H9 (cell line): ENCODE measurements around the gene PARP1. TPM values are rescaled to one million over a fixed set of nuclear protein-coding genes. Genes with fewer than 3 reads are reported as not detected.

ENCODE experiments used
- DNase-seq: peaks from one replicate; pipeline ENCODE4 v3.0.0-alpha.2; 2017
- H2AFZ ChIP-seq: one replicate; pipeline ENCODE4 v1.6.1; 2013; ENCODE audit warnings: mild to moderate bottlenecking, low read length, control low read depth, moderate library complexity
- H2AK5ac ChIP-seq: 2 replicates; pipeline ENCODE4 v1.6.1; 2013; ENCODE audit warnings: low read length, control low read depth, mixed read lengths; ENCODE audit not compliant: insufficient read length
- H2BK120ac ChIP-seq: one replicate; pipeline ENCODE4 v1.6.1; 2013; ENCODE audit warnings: low read depth, mild to moderate bottlenecking, low read length, control low read depth, inconsistent platforms; ENCODE audit not compliant: poor library complexity, severe bottlenecking
- H2BK12ac ChIP-seq: 2 replicates; pipeline ENCODE4 v1.6.1; 2013; ENCODE audit warnings: low read length, control low read depth, mixed read lengths, low read depth; ENCODE audit not compliant: insufficient read length
- H2BK15ac ChIP-seq: 2 replicates; pipeline ENCODE4 v1.6.1; 2013; ENCODE audit warnings: low read depth, low read length, control low read depth
- H2BK20ac ChIP-seq: one replicate; pipeline ENCODE4 v1.6.1; 2013; ENCODE audit warnings: low read depth, mild to moderate bottlenecking, low read length, control low read depth, inconsistent platforms; ENCODE audit not compliant: poor library complexity, severe bottlenecking
- H2BK5ac ChIP-seq: 2 replicates; pipeline ENCODE4 v1.6.1; 2013; ENCODE audit warnings: low read length, control low read depth, mixed read lengths; ENCODE audit not compliant: insufficient read length
- H3K14ac ChIP-seq: 2 replicates; pipeline ENCODE4 v1.6.1; 2013; ENCODE audit warnings: low read length, control low read depth; ENCODE audit not compliant: insufficient read depth
- H3K18ac ChIP-seq: 2 replicates; pipeline ENCODE4 v1.6.1; 2013; ENCODE audit warnings: low read depth, mild to moderate bottlenecking, mixed read lengths, low read length, control low read depth; ENCODE audit not compliant: insufficient read length
- H3K23ac ChIP-seq: 2 replicates; pipeline ENCODE4 v1.6.1; 2013; ENCODE audit warnings: low read length, control low read depth, mixed read lengths, low read depth; ENCODE audit not compliant: insufficient read length
- H3K23me2 ChIP-seq: 2 replicates; pipeline ENCODE4 v1.6.1; 2013; ENCODE audit warnings: low read depth, mild to moderate bottlenecking, mixed read lengths, low read length, control low read depth; ENCODE audit not compliant: insufficient read length, poor library complexity, severe bottlenecking
- H3K27ac ChIP-seq: 2 replicates; pipeline ENCODE4 v1.5.1; 2013; ENCODE audit warnings: low read length, control low read depth, mixed read lengths, low read depth; ENCODE audit not compliant: insufficient read length
- H3K27me3 ChIP-seq: 2 replicates; pipeline ENCODE4 v1.6.1; 2013; ENCODE audit warnings: low read length, control low read depth, inconsistent platforms; ENCODE audit not compliant: insufficient read depth
- H3K4ac ChIP-seq: 2 replicates; pipeline ENCODE4 v1.6.1; 2013; ENCODE audit warnings: low read depth, mild to moderate bottlenecking, control low read depth, inconsistent platforms, low read length, moderate library complexity
- H3K4me1 ChIP-seq: 2 replicates; pipeline ENCODE4 v1.6.1; 2013; ENCODE audit warnings: low read length, control low read depth, inconsistent platforms; ENCODE audit not compliant: insufficient read depth
- H3K4me2 ChIP-seq: 2 replicates; pipeline ENCODE4 v1.6.1; 2013; ENCODE audit warnings: low read length, control low read depth, mixed read lengths; ENCODE audit not compliant: insufficient read length, insufficient read depth
- H3K56ac ChIP-seq: 2 replicates; pipeline ENCODE4 v1.6.1; 2013; ENCODE audit warnings: low read depth, mild to moderate bottlenecking, mixed read lengths, low read length, control low read depth; ENCODE audit not compliant: insufficient read length
- H3K79me1 ChIP-seq: 2 replicates; pipeline ENCODE4 v1.6.1; 2013; ENCODE audit warnings: low read depth, mild to moderate bottlenecking, moderate library complexity, low read length, control low read depth, inconsistent platforms; ENCODE audit not compliant: insufficient read depth, poor library complexity, severe bottlenecking
- H3K79me2 ChIP-seq: 2 replicates; pipeline ENCODE4 v1.6.1; 2013; ENCODE audit warnings: low read length, control low read depth, inconsistent platforms; ENCODE audit not compliant: insufficient read depth
- H3K9ac ChIP-seq: 2 replicates; pipeline ENCODE4 v1.6.1; 2013; ENCODE audit warnings: low read length, control low read depth, mixed read lengths; ENCODE audit not compliant: insufficient read length; ENCODE audit errors: extremely low read depth
- H3K9me3 ChIP-seq: one replicate; pipeline ENCODE4 v1.6.1; 2013; ENCODE audit warnings: low read depth, low read length, inconsistent platforms; ENCODE audit not compliant: control insufficient read depth
- H3T11ph ChIP-seq: one replicate; pipeline ENCODE4 v1.6.1; 2013; ENCODE audit warnings: mild to moderate bottlenecking, low read length, control low read depth, inconsistent platforms
- H4K20me1 ChIP-seq: one replicate; pipeline ENCODE4 v1.6.1; 2013; ENCODE audit not compliant: control insufficient read depth, insufficient read length, insufficient read depth
- H4K5ac ChIP-seq: 2 replicates; pipeline ENCODE4 v1.6.1; 2013; ENCODE audit warnings: low read depth, mild to moderate bottlenecking, mixed read lengths, low read length, control low read depth; ENCODE audit not compliant: insufficient read length
- H4K8ac ChIP-seq: replicated peaks from 2 replicates; pipeline ENCODE4 v1.6.1; 2013; ENCODE audit warnings: low read length, control low read depth, mixed read lengths, low read depth; ENCODE audit not compliant: insufficient read length
- H4K91ac ChIP-seq: 2 replicates; pipeline ENCODE4 v1.6.1; 2013; ENCODE audit warnings: low read depth, mild to moderate bottlenecking, moderate library complexity, mixed read lengths, low read length, control low read depth; ENCODE audit not compliant: insufficient read length
- H3K27ac Mint-ChIP-seq, 3 experiments: 2 replicates in 2 of 3; 3 replicates in 1 of 3; pipeline ENCODE4 v1.8.0; 2020 to 2021; ENCODE audit warnings: mixed read lengths in 3 of 3, mild to moderate bottlenecking in 1 of 3, moderate library complexity in 1 of 3
- H3K27me3 Mint-ChIP-seq: 2 replicates; pipeline ENCODE4 v1.8.0; 2021; ENCODE audit warnings: low read depth, mild to moderate bottlenecking, moderate library complexity, mixed read lengths
- H3K36me3 Mint-ChIP-seq, 3 experiments: 2 replicates in 2 of 3; 3 replicates in 1 of 3; pipeline ENCODE4 v1.8.0; 2020 to 2021; ENCODE audit warnings: low read depth in 3 of 3, mixed read lengths in 3 of 3; ENCODE audit not compliant: insufficient read depth in 1 of 3
- H3K4me1 Mint-ChIP-seq, 2 experiments: 2 replicates each; pipeline ENCODE4 v1.8.0; 2020; ENCODE audit warnings: mixed read lengths in 2 of 2
- H3K4me3 Mint-ChIP-seq, 2 experiments: 2 replicates in 1 of 2; 3 replicates in 1 of 2; pipeline ENCODE4 v1.8.0; 2020 to 2021; ENCODE audit warnings: mild to moderate bottlenecking in 2 of 2, mixed read lengths in 2 of 2, moderate library complexity in 1 of 2
- H3K9me3 Mint-ChIP-seq, 2 experiments: 2 replicates in 1 of 2; 3 replicates in 1 of 2; pipeline ENCODE4 v1.8.0; 2020; ENCODE audit warnings: mild to moderate bottlenecking in 2 of 2, mixed read lengths in 2 of 2, moderate library complexity in 1 of 2
- total RNA-seq: library from RNA; stranded (reverse); gene quantifications from 2 replicates; pipeline ENCODE4 v1.2.1, GENCODE V29; 2021
- TF ChIP-seq, protein P1 (sequence below): fragments of 200-600 bp; sonication (generic); conservative IDR thresholded peaks from 3 replicates; pipeline ENCODE4 v1.8.0; 2021; ENCODE audit warnings: antibody characterized with exemption, mild to moderate bottlenecking

PARP1 gene
- total RNA-seq, 1 experiment from 2014 or later, result 337 TPM

DNA sequence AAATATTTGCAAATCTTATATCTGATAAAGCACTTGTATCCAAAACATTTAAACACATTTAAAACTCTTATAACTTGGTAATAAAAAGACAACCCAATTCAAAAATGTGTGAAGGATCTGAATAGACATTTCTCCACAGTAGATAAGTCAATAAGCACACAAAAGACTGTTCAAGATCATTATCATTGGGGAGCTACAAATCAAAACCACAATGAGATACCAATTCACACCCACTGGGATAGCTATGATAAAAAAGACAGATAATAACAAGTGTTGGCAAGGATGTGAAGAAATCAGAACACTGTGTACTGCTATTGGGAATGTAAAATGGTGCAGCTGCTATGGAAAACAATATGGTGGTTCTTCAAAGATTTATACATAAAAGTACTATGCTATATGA, 93.8 kb downstream of the PARP1 start:
- no peak overlapping the region for H3K14ac ChIP-seq
- H3K4me2 ChIP-seq, result no peak overlapping the region
- no peaks in the 10 kb centered on the region for H4K20me1 ChIP-seq
- TF ChIP-seq, protein P1, sequence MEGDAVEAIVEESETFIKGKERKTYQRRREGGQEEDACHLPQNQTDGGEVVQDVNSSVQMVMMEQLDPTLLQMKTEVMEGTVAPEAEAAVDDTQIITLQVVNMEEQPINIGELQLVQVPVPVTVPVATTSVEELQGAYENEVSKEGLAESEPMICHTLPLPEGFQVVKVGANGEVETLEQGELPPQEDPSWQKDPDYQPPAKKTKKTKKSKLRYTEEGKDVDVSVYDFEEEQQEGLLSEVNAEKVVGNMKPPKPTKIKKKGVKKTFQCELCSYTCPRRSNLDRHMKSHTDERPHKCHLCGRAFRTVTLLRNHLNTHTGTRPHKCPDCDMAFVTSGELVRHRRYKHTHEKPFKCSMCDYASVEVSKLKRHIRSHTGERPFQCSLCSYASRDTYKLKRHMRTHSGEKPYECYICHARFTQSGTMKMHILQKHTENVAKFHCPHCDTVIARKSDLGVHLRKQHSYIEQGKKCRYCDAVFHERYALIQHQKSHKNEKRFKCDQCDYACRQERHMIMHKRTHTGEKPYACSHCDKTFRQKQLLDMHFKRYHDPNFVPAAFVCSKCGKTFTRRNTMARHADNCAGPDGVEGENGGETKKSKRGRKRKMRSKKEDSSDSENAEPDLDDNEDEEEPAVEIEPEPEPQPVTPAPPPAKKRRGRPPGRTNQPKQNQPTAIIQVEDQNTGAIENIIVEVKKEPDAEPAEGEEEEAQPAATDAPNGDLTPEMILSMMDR, result no peak
- no peak overlapping the region for H2AK5ac ChIP-seq
- Mint-ChIP-seq H3K4me1 (peaks cover 13 to 17% of the 10 kb centered on the region in 2 experiments), H3K27me3 (peaks cover 21% of the 10 kb centered on the region), H3K36me3 (no peaks in the 10 kb centered on the region), H3K4me3 (no peak overlapping the region), H3K27ac (no peak overlapping the region), H3K9me3 (no peaks in the 10 kb centered on the region)
- H3K79me2 ChIP-seq, result no peaks in the 10 kb centered on the region
- H4K91ac ChIP-seq, result no peak overlapping the region
- H2BK12ac ChIP-seq, result no peak overlapping the region
- no peak overlapping the region for H3K27ac ChIP-seq
- H3K9ac ChIP-seq, result no peak overlapping the region
- H3K23ac ChIP-seq, result no peak overlapping the region
- H3K9me3 ChIP-seq, result no peaks in the 10 kb centered on the region
- H2BK15ac ChIP-seq, result no peak overlapping the region
- H3K56ac ChIP-seq, result no peak overlapping the region
- H3K79me1 ChIP-seq, result no peaks in the 10 kb centered on the region
- no peak overlapping the region for H3K18ac ChIP-seq
- H2BK120ac ChIP-seq, result no peak overlapping the region
- no peaks in the 10 kb centered on the region; the same call in 1 of the 2 replicates for H3K27me3 ChIP-seq
- no peak overlapping the region for H3T11ph ChIP-seq
- H3K23me2 ChIP-seq, result peaks cover 7% of the 10 kb centered on the region
- no peak overlapping the region for H4K5ac ChIP-seq
- no peak for DNase-seq
- H2AFZ ChIP-seq, result no peak overlapping the region
- no peak overlapping the region for H2BK20ac ChIP-seq
- H2BK5ac ChIP-seq, result no peak overlapping the region
- no peak overlapping the region for H4K8ac ChIP-seq
- no peak overlapping the region for H3K4ac ChIP-seq
- peaks cover 3% of the 10 kb centered on the region; the same call in 1 of the 2 replicates for H3K4me1 ChIP-seq
